ENCODE results near the gene ARHGEF16.

DNA sequence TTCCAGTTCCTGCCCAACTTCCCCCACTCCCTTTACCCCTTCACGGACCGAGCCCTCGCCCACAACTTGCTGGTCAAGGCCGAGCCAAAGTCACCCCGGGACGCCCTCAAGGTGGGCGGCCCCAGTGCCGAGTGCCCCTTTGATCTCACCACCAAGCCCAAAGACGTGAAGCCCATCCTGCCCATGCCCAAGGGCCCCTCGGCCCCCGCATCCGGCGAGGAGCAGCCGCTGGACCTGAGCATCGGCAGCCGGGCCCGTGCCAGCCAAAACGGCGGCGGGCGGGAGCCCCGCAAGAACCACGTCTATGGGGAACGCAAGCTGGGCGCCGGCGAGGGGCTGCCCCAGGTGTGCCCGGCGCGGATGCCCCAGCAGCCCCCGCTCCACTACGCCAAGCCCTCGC, 42.1 kb upstream of the ARHGEF16 start:
- TF ChIP-seq, protein P1, sequence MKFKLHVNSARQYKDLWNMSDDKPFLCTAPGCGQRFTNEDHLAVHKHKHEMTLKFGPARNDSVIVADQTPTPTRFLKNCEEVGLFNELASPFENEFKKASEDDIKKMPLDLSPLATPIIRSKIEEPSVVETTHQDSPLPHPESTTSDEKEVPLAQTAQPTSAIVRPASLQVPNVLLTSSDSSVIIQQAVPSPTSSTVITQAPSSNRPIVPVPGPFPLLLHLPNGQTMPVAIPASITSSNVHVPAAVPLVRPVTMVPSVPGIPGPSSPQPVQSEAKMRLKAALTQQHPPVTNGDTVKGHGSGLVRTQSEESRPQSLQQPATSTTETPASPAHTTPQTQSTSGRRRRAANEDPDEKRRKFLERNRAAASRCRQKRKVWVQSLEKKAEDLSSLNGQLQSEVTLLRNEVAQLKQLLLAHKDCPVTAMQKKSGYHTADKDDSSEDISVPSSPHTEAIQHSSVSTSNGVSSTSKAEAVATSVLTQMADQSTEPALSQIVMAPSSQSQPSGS (CRISPR knock-in tag; IDR thresholded peaks at IDR 0.05; ENCODE audit: borderline replicate concordance, low read depth) = no peak
- TF ChIP-seq, protein P2, sequence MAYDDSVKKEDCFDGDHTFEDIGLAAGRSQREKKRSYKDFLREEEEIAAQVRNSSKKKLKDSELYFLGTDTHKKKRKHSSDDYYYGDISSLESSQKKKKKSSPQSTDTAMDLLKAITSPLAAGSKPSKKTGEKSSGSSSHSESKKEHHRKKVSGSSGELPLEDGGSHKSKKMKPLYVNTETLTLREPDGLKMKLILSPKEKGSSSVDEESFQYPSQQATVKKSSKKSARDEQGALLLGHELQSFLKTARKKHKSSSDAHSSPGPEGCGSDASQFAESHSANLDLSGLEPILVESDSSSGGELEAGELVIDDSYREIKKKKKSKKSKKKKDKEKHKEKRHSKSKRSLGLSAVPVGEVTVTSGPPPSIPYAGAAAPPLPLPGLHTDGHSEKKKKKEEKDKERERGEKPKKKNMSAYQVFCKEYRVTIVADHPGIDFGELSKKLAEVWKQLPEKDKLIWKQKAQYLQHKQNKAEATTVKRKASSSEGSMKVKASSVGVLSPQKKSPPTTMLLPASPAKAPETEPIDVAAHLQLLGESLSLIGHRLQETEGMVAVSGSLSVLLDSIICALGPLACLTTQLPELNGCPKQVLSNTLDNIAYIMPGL (CRISPR knock-in tag; IDR thresholded peaks at IDR 0.05) = no peak
- TF ChIP-seq FOXP4 (CRISPR knock-in tag; IDR thresholded peaks at IDR 0.05) (no peak), SMAD3 (CRISPR knock-in tag; IDR thresholded peaks at IDR 0.05; ENCODE audit: borderline replicate concordance) (no peak), KAT7 (CRISPR knock-in tag; IDR thresholded peaks at IDR 0.05; ENCODE audit: borderline replicate concordance) (no peak), USF2 (CRISPR knock-in tag; IDR thresholded peaks at IDR 0.05) (no peak)
- TF ChIP-seq, protein P3, sequence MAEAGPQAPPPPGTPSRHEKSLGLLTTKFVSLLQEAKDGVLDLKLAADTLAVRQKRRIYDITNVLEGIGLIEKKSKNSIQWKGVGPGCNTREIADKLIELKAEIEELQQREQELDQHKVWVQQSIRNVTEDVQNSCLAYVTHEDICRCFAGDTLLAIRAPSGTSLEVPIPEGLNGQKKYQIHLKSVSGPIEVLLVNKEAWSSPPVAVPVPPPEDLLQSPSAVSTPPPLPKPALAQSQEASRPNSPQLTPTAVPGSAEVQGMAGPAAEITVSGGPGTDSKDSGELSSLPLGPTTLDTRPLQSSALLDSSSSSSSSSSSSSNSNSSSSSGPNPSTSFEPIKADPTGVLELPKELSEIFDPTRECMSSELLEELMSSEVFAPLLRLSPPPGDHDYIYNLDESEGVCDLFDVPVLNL (CRISPR knock-in tag; IDR thresholded peaks at IDR 0.05; ENCODE audit: borderline replicate concordance, low read depth) = no peak

All from WTC11 (cell line).